H1 (cell line): ENCODE results near the gene NCOA1. TPM values are rescaled to one million over a fixed set of nuclear protein-coding genes. Genes with fewer than 3 reads are reported as not detected.

Experiments
- CTCF ChIA-PET: fragments of 300-600 bp; sonication (Branson Sonifier 250); formaldehyde crosslinking; loops from one replicate; lab custom pipeline; 2021; ENCODE audit not compliant: partially characterized antibody; lab: Charles Lee
- POLR2A ChIA-PET: fragments of 300-600 bp; sonication (Branson Sonifier 250); formaldehyde crosslinking; loops from one replicate; lab custom pipeline; 2021; ENCODE audit warnings: inconsistent platforms; ENCODE audit not compliant: partially characterized antibody; lab: Charles Lee
- DNase-seq, 2 experiments: peaks; one replicate each; pipeline versions ENCODE4 v3.0.0 to v3.0.0-alpha.2; 2010 to 2022; ENCODE audit warnings: low spot score in 2 of 2, low read depth in 1 of 2, mixed read lengths in 1 of 2
- FAIRE-seq: peaks from 2 replicates; lab custom pipeline; 2011; peaks lifted over from hg19 to GRCh38; lab: Jason Lieb, UNC
- H2AFZ ChIP-seq: 2 replicates; pipeline ENCODE4 v1.8.1; 2012; ENCODE audit warnings: low read length, inconsistent platforms
- H2AK5ac ChIP-seq: 2 replicates; pipeline ENCODE4 v1.6.1; 2013; ENCODE audit warnings: low read depth, low read length
- H2BK120ac ChIP-seq: replicated peaks from 2 replicates; pipeline ENCODE3; 2013; ENCODE audit warnings: low read depth, low read length, inconsistent platforms
- H2BK12ac ChIP-seq: 2 replicates; pipeline ENCODE4 v1.6.1; 2013; ENCODE audit warnings: low read depth, low read length
- H2BK15ac ChIP-seq: 2 replicates; pipeline ENCODE4 v1.6.1; 2013; ENCODE audit warnings: low read length
- H2BK20ac ChIP-seq: 2 replicates; pipeline ENCODE4 v1.6.1; 2013; ENCODE audit warnings: low read length
- H2BK5ac ChIP-seq: 2 replicates; pipeline ENCODE4 v1.6.1; 2013; ENCODE audit warnings: low read depth, low read length
- H3K14ac ChIP-seq: 2 replicates; pipeline ENCODE4 v1.6.1; 2013; ENCODE audit warnings: inconsistent platforms; ENCODE audit not compliant: insufficient read length
- H3K18ac ChIP-seq: 2 replicates; pipeline ENCODE4 v1.6.1; 2013; ENCODE audit warnings: low read length; ENCODE audit errors: extremely low read depth
- H3K23ac ChIP-seq: 2 replicates; pipeline ENCODE4 v1.6.1; 2013; ENCODE audit warnings: inconsistent platforms; ENCODE audit not compliant: insufficient read length
- H3K23me2 ChIP-seq: 2 replicates; pipeline ENCODE4 v1.6.1; 2013; ENCODE audit warnings: low read depth, low read length
- H3K27ac ChIP-seq: 2 replicates; pipeline ENCODE4 v1.6.1; 2011; ENCODE audit warnings: low read depth, low read length, inconsistent platforms
- H3K27me3 ChIP-seq, 4 experiments: replicated peaks in 1 of 4; 1 replicate in 1 of 4; 2 replicates in 3 of 4; pipeline versions ENCODE4 v1.6.1 to v1.8.1; 2011 to 2013; ENCODE audit warnings: low read length in 3 of 4, mild to moderate bottlenecking in 3 of 4, inconsistent platforms in 2 of 4, mixed read lengths in 2 of 4, moderate library complexity in 1 of 4; ENCODE audit not compliant: control insufficient read depth in 3 of 4, insufficient read depth in 3 of 4; ENCODE audit errors: extremely low read depth in 1 of 4
- H3K36me3 ChIP-seq, 4 experiments: 2 replicates each; pipeline versions ENCODE4 v1.6.1 to v1.8.1; 2011 to 2013; ENCODE audit warnings: mild to moderate bottlenecking in 4 of 4, low read length in 3 of 4, moderate library complexity in 2 of 4, control low read depth in 1 of 4, inconsistent platforms in 1 of 4; ENCODE audit not compliant: insufficient read depth in 4 of 4, control insufficient read depth in 2 of 4
- H3K4ac ChIP-seq: replicated peaks from 2 replicates; pipeline ENCODE3; 2013; ENCODE audit warnings: low read length, low read depth, mixed read lengths, inconsistent platforms; ENCODE audit not compliant: insufficient read length
- H3K4me1 ChIP-seq, 4 experiments: replicated peaks in 1 of 4; 1 replicate in 1 of 4; 2 replicates in 3 of 4; pipeline versions ENCODE4 v1.6.1 to v1.8.1; 2011 to 2013; ENCODE audit warnings: low read length in 3 of 4, inconsistent platforms in 2 of 4, mixed read lengths in 1 of 4; ENCODE audit not compliant: insufficient read depth in 4 of 4, control insufficient read depth in 3 of 4
- H3K4me2 ChIP-seq, 2 experiments: 2 replicates each; pipeline versions ENCODE4 v1.6.1 to v1.8.1; 2011 to 2013; ENCODE audit warnings: low read depth in 2 of 2, low read length in 2 of 2, control low read depth in 1 of 2, inconsistent platforms in 1 of 2, mild to moderate bottlenecking in 1 of 2; ENCODE audit not compliant: insufficient read depth in 1 of 2
- H3K4me3 ChIP-seq, 4 experiments: fragments of 200-600, 300-600 bp in 1 of 4; sonication (generic), shearing (Covaris generic), sonication (Bioruptor Twin) in 1 of 4; 2 replicates each; pipeline versions ENCODE4 v1.5.1 to v1.8.1; 2011 to 2016; ENCODE audit warnings: low read length in 4 of 4, low read depth in 3 of 4, control low read depth in 2 of 4, inconsistent platforms in 2 of 4, mild to moderate bottlenecking in 2 of 4, mixed read lengths in 1 of 4, moderate library complexity in 1 of 4; ENCODE audit not compliant: insufficient read depth in 2 of 4; ENCODE audit errors: extremely low read depth in 1 of 4
- H3K56ac ChIP-seq: replicated peaks from 2 replicates; pipeline ENCODE3; 2013; ENCODE audit warnings: low read depth, mild to moderate bottlenecking, mixed read lengths, low read length, inconsistent platforms; ENCODE audit not compliant: insufficient read length
- H3K79me1 ChIP-seq: 2 replicates; pipeline ENCODE4 v1.6.1; 2013; ENCODE audit warnings: low read depth, low read length, control low read depth
- H3K79me2 ChIP-seq, 2 experiments: 2 replicates each; pipeline versions ENCODE4 v1.6.1 to v1.8.1; 2012 to 2013; ENCODE audit warnings: low read length in 2 of 2, mild to moderate bottlenecking in 2 of 2, inconsistent platforms in 1 of 2; ENCODE audit not compliant: insufficient read depth in 2 of 2, control insufficient read depth in 1 of 2
- H3K9ac ChIP-seq, 4 experiments: replicated peaks in 1 of 4; 1 replicate in 1 of 4; 2 replicates in 3 of 4; pipeline versions ENCODE4 v1.6.1 to v1.8.1; 2011 to 2013; ENCODE audit warnings: low read depth in 3 of 4, low read length in 3 of 4, control low read depth in 2 of 4, mild to moderate bottlenecking in 2 of 4, moderate library complexity in 2 of 4, inconsistent platforms in 1 of 4; ENCODE audit errors: extremely low read depth in 1 of 4
- H3K9me3 ChIP-seq, 2 experiments: 2 replicates each; pipeline versions ENCODE4 v1.6.1 to v1.8.1; 2012 to 2013; ENCODE audit warnings: mild to moderate bottlenecking in 2 of 2, moderate library complexity in 2 of 2, control low read depth in 1 of 2, inconsistent platforms in 1 of 2, low read depth in 1 of 2, low read length in 1 of 2, mixed read lengths in 1 of 2; ENCODE audit not compliant: insufficient read depth in 2 of 2
- H4K20me1 ChIP-seq, 2 experiments: replicated peaks in 1 of 2; 2 replicates each; pipeline versions ENCODE3 to v1.8.1; 2011 to 2013; ENCODE audit warnings: inconsistent platforms in 2 of 2, low read length in 2 of 2, mild to moderate bottlenecking in 1 of 2; ENCODE audit not compliant: insufficient read depth in 2 of 2, control insufficient read depth in 1 of 2
- H4K5ac ChIP-seq: 2 replicates; pipeline ENCODE4 v1.6.1; 2013; ENCODE audit warnings: low read length, low read depth, mixed read lengths, inconsistent platforms; ENCODE audit not compliant: insufficient read length
- H4K8ac ChIP-seq: 2 replicates; pipeline ENCODE4 v1.8.0; 2013; ENCODE audit warnings: mild to moderate bottlenecking, moderate library complexity, low read length, inconsistent platforms; ENCODE audit not compliant: insufficient read depth; ENCODE audit errors: extremely low read depth
- H4K91ac ChIP-seq: replicated peaks from 2 replicates; pipeline ENCODE3; 2013; ENCODE audit warnings: low read length, mixed read lengths, inconsistent platforms; ENCODE audit not compliant: insufficient read length
- CEBPB ChIP-seq: IDR thresholded peaks from 2 replicates; pipeline ENCODE4 v1.6.1; 2012; ENCODE audit warnings: low read depth, low read length
- GABPA ChIP-seq: IDR thresholded peaks from 2 replicates; pipeline ENCODE4 v1.6.1; 2011; ENCODE audit warnings: mild to moderate bottlenecking, low read length, moderate library complexity, borderline replicate concordance; ENCODE audit not compliant: insufficient read depth
- KDM5A ChIP-seq: fragments of 200-600 bp; IDR thresholded peaks from 2 replicates; pipeline ENCODE4 v1.7.1; 2012; ENCODE audit warnings: mild to moderate bottlenecking, low read length, inconsistent platforms, mixed read lengths
- MAFK ChIP-seq: IDR thresholded peaks from 2 replicates; pipeline ENCODE4 v1.6.1; 2012; ENCODE audit warnings: low read depth, mild to moderate bottlenecking, improper control_type of control experiment, low read length
- YY1 ChIP-seq: IDR thresholded peaks from 2 replicates; pipeline ENCODE4 v1.6.1; 2011; ENCODE audit warnings: low read depth, mild to moderate bottlenecking, low read length
- WGBS, 2 experiments: shearing (Covaris generic) in 1 of 2; methylation state at CpG; one replicate each; pipeline versions ENCODE4 v1.1.6 to v1.1.7; 2013 to 2015; ENCODE audit warnings: low lambda C conversion rate in 2 of 2, mixed read lengths in 2 of 2, inconsistent platforms in 1 of 2, low coverage in 1 of 2, missing lambda C conversion rate in 1 of 2; ENCODE audit not compliant: insufficient replicate concordance in 2 of 2, insufficient coverage in 1 of 2, insufficient read length in 1 of 2; ENCODE audit errors: extremely low coverage in 1 of 2, missing lambda C conversion rate in 1 of 2; 5-methylcytosine and 5-hydroxymethylcytosine counted together
- polyA plus RNA-seq, 7 experiments: library from polyadenylated mRNA; depleted of rRNA in 3 of 7; stranded (reverse) in 5 of 7; unstranded in 2 of 7; fragments of >200 nt in 5 of 7; fragments of 200-250 nt in 2 of 7; gene quantifications; 1 replicate in 5 of 7; 2 replicates in 1 of 7; 4 replicates in 1 of 7; pipeline versions ENCODE4 v1.2.1 to v1.2.3, GENCODE V29; 2011 to 2013; ENCODE audit warnings: missing spikeins in 2 of 7, mixed read lengths in 2 of 7
- total RNA-seq: library from RNA; stranded (reverse); fragmentation: NEBNext Ultra II Directional; extraction: Animal tissue kit (Norgen Biotek cat#: 25700); gene quantifications from 2 replicates; pipeline ENCODE4 v1.2.1, GENCODE V29; 2021
- TF ChIP-seq, protein P1 (sequence below), 3 experiments: IDR thresholded peaks; 1 replicate in 2 of 3; 2 replicates in 1 of 3; pipeline versions ENCODE4 v1.5.1 to v1.6.1; 2011; ENCODE audit warnings: low read length in 3 of 3, mild to moderate bottlenecking in 3 of 3, inconsistent platforms in 2 of 3, low read depth in 1 of 3, moderate library complexity in 1 of 3; ENCODE audit not compliant: insufficient read depth in 1 of 3; ENCODE audit errors: control extremely low read depth in 1 of 3

Gene NCOA1
- total and polyA plus RNA-seq, 2 of the 8 experiments (the other 6 are each of a cell fraction or from before 2014, with no cell fraction given) = 12.8 to 17.9 TPM

DNA sequence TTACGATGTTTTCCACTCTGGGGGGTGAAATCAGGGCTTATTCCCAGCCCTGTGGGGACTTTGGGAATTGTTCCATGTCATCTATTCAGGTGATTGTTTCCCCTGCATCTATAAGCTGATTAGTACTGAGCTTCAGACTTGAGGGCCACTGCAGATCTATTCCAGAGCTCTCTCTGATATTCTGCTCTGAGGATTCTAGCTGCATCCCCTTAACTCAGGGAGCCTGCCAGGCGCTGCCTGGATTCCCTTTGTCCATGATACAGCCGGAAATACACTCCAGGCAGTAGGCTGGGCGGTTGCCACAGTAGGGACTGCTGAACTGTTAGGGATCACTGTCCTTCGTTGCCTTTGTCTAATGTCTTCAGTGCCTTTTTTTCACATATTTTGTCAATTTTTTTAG is 270.8 kb downstream of the NCOA1 start:
- Histone ChIP-seq H3K79me2 (no peaks in the 10 kb centered on the region), H3K36me3 (peaks cover 0 to 13% (median 3%) of the 10 kb centered on the region in 4 experiments; a peak in 5 of 8 replicates), H3K27ac (no peak overlapping the region), H4K20me1 (no peaks in the 10 kb centered on the region), H3K4me3 (no peak overlapping the region), H2BK120ac (no peak overlapping the region), H3K4me2 (no peak overlapping the region), H3K9ac (no peak overlapping the region), H4K5ac (no peak overlapping the region), H3K14ac (no peak overlapping the region), H2BK20ac (no peak overlapping the region), H2AFZ (no peak overlapping the region), H3K56ac (no peak overlapping the region), H3K4ac (no peak overlapping the region), H3K18ac (no peak overlapping the region), H2BK15ac (no peak overlapping the region), H2BK5ac (no peak overlapping the region), H4K8ac (no peak overlapping the region), H4K91ac (no peak overlapping the region), H3K79me1 (no peaks in the 10 kb centered on the region), H3K23ac (no peak overlapping the region), H2AK5ac (no peak overlapping the region), H3K9me3 (no peaks in the 10 kb centered on the region), H3K23me2 (no peaks in the 10 kb centered on the region), H3K27me3 (peaks cover 0 to 2% (median 0%) of the 10 kb centered on the region in 4 experiments; a peak in 1 of 7 replicates), H3K4me1 (no peaks in the 10 kb centered on the region; a peak in 2 of 7 replicates), H2BK12ac (no peak overlapping the region)
- DNase-seq = no peak
- POLR2A ChIA-PET = interaction anchor here (0.6 kb wide), 1 partner anchor 9 kb away, joined by 3 read pairs; no protein-coding TSS in a partner anchor
- no peak for TF ChIP-seq GABPA
- TF ChIP-seq YY1 = no peak
- no peak for TF ChIP-seq CEBPB
- TF ChIP-seq KDM5A = no peak
- no peak for TF ChIP-seq MAFK
- TF ChIP-seq, protein P1, sequence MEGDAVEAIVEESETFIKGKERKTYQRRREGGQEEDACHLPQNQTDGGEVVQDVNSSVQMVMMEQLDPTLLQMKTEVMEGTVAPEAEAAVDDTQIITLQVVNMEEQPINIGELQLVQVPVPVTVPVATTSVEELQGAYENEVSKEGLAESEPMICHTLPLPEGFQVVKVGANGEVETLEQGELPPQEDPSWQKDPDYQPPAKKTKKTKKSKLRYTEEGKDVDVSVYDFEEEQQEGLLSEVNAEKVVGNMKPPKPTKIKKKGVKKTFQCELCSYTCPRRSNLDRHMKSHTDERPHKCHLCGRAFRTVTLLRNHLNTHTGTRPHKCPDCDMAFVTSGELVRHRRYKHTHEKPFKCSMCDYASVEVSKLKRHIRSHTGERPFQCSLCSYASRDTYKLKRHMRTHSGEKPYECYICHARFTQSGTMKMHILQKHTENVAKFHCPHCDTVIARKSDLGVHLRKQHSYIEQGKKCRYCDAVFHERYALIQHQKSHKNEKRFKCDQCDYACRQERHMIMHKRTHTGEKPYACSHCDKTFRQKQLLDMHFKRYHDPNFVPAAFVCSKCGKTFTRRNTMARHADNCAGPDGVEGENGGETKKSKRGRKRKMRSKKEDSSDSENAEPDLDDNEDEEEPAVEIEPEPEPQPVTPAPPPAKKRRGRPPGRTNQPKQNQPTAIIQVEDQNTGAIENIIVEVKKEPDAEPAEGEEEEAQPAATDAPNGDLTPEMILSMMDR (IDR thresholded peaks at IDR 0.05; ENCODE audit: control extremely low read depth in 1 of 3, insufficient read depth in 1 of 3, low read depth in 1 of 3, low read length in 3 of 3) = no peak
- WGBS, 2 experiments = 90% methylated on average over 5 of the region's 5 CpGs; no CpG with 5 or more reads in 1 of the 2 experiments
- no peak for FAIRE-seq
- CTCF ChIA-PET = interaction anchor here (0.8 to 2.0 kb wide), 4 partner anchors 10 to 149 kb away, joined by 3 to 6 read pairs (median 4); no protein-coding TSS in a partner anchor
